Activated CD4-positive, alpha-beta T cell treated with anti-CD3 and anti-CD28 coated beads for 48 hours (primary cell): ENCODE results near the gene RPL38.
"Not testable (repeated sequence)": the region's sequence is repeated elsewhere in the genome, so short reads cannot be mapped to it uniquely, and the experiment has no call there.

Source experiments
- DNase-seq: peaks from one replicate; pipeline ENCODE4 v3.0.0-alpha.2; 2020

RPL38 gene

GRCh38 chr17:74185571-74186185 is 17.8 kb upstream of the RPL38 start:
- no peak for DNase-seq

- no peak for DNase-seq
Measured at GRCh38 chr17:74186498-74186897, 17.0 kb upstream of the RPL38 start.

- no peak for DNase-seq
Measured at GRCh38 chr17:74187761-74188160, 15.7 kb upstream of the RPL38 start.

GRCh38 chr17:74188687-74189086 is 14.8 kb upstream of the RPL38 start:
- not testable (repeated sequence) for DNase-seq

- no peak for DNase-seq
Measured at GRCh38 chr17:74190154-74190553, 13.3 kb upstream of the RPL38 start.

- DNase-seq, result no peak
Measured at GRCh38 chr17:74190807-74191406, 12.6 kb upstream of the RPL38 start.

GRCh38 chr17:74192950-74193781 is 10.3 kb upstream of the RPL38 start:
- DNase-seq, result no peak

- DNase-seq, result no peak
Measured at GRCh38 chr17:74194682-74195081, 8.8 kb upstream of the RPL38 start.

- no peak for DNase-seq
Measured at GRCh38 chr17:74196541-74197317, 6.7 kb upstream of the RPL38 start.

- DNase-seq, result no peak
Measured at GRCh38 chr17:74197801-74198200, 5.7 kb upstream of the RPL38 start.

- DNase-seq, result no peak
Measured at GRCh38 chr17:74198694-74199093, 4.8 kb upstream of the RPL38 start.

- peak; percentile 80 for DNase-seq
Measured at GRCh38 chr17:74199306-74200092, 4.0 kb upstream of the RPL38 start.

GRCh38 chr17:74200112-74200511 is 3.4 kb upstream of the RPL38 start:
- no peak for DNase-seq

- DNase-seq, result no peak
Measured at GRCh38 chr17:74201250-74201649, 2.2 kb upstream of the RPL38 start.

GRCh38 chr17:74201948-74202347 is 1.5 kb upstream of the RPL38 start:
- DNase-seq, result no peak

- DNase-seq, result no peak
Measured at GRCh38 chr17:74202938-74203337, 540 bp upstream of the RPL38 start.

- no peak for DNase-seq
Measured at GRCh38 chr17:74204474-74204873, 996 bp downstream of the RPL38 start.

- DNase-seq, result no peak
Measured at GRCh38 chr17:74205274-74205673, 1.8 kb downstream of the RPL38 start.

GRCh38 chr17:74206332-74206818 is 2.9 kb downstream of the RPL38 start:
- no peak for DNase-seq

- DNase-seq, result peak; percentile 88
Measured at GRCh38 chr17:74210191-74211140, 7.0 kb downstream of the RPL38 start.
